Caco-2 (cell line): ENCODE measurements around the gene FBXO31. TPM values are rescaled to one million over a fixed set of nuclear protein-coding genes. Genes with fewer than 3 reads are reported as not detected.
A peak's percentile ranks its signal among the peaks of the same experiment; 100 is the strongest.

Source experiments
- Bru-seq: library from RNA; stranded (reverse); fragments of 400-500 nt; gene quantifications from one replicate; lab custom pipeline; 2021; lab: Mats Ljungman, UMichigan
- BruChase-seq, 2 experiments: library from RNA; stranded (reverse); fragments of 400-500 nt; gene quantifications; one replicate each; lab custom pipeline; 2021; lab: Mats Ljungman, UMichigan
- BruUV-seq: library from RNA; stranded (reverse); fragments of 400-500 nt; replicated peaks from 2 replicates; lab custom pipeline; 2021; lab: Mats Ljungman, UMichigan
- CTCF ChIA-PET: fragments of 300-600 bp; sonication (Branson Sonifier 250); formaldehyde crosslinking; loops from one replicate; lab custom pipeline; 2022; ENCODE audit warnings: antibody characterized with exemption; lab: Charles Lee
- POLR2A ChIA-PET: fragments of 300-600 bp; sonication (Branson Sonifier 250); formaldehyde crosslinking; loops from one replicate; lab custom pipeline; 2022; ENCODE audit warnings: antibody characterized with exemption; lab: Charles Lee
- DNase-seq, 2 experiments: peaks; one replicate each; pipeline versions ENCODE4 v3.0.0 to v3.0.0-alpha.2; 2020 to 2022
- H3K27me3 ChIP-seq: replicated peaks from 2 replicates; pipeline ENCODE4 v1.6.0; 2011; ENCODE audit warnings: low read length; ENCODE audit not compliant: control insufficient read depth, insufficient read depth
- H3K36me3 ChIP-seq: 2 replicates; pipeline ENCODE4 v1.5.1; 2011; ENCODE audit warnings: low read length; ENCODE audit not compliant: control insufficient read depth, insufficient read depth
- H3K4me1 ChIP-seq: fragments of 250-450 bp; sonication (Bioruptor Pico); 2 replicates; pipeline ENCODE4 v1.5.1; 2020; ENCODE audit warnings: mild to moderate bottlenecking
- H3K4me3 ChIP-seq: 2 replicates; pipeline ENCODE4 v1.5.1; 2011; ENCODE audit warnings: low read depth, mild to moderate bottlenecking, control low read depth, low read length
- H3K9me3 ChIP-seq: fragments of 250-450 bp; sonication (Bioruptor Pico); 2 replicates; pipeline ENCODE4 v1.5.1; 2020; ENCODE audit warnings: mild to moderate bottlenecking, moderate library complexity
- H3K27ac Mint-ChIP-seq: one replicate; pipeline ENCODE4 v1.8.0; 2022; ENCODE audit warnings: mixed read lengths; ENCODE audit not compliant: unreplicated experiment
- H3K27me3 Mint-ChIP-seq: one replicate; pipeline ENCODE4 v1.8.0; 2022; ENCODE audit warnings: mixed read lengths; ENCODE audit not compliant: insufficient read depth, unreplicated experiment
- H3K36me3 Mint-ChIP-seq: one replicate; pipeline ENCODE4 v1.8.0; 2022; ENCODE audit warnings: mild to moderate bottlenecking, mixed read lengths; ENCODE audit not compliant: insufficient read depth, unreplicated experiment
- H3K4me1 Mint-ChIP-seq: one replicate; pipeline ENCODE4 v1.8.0; 2022; ENCODE audit warnings: low read depth, mixed read lengths; ENCODE audit not compliant: unreplicated experiment
- H3K4me3 Mint-ChIP-seq: one replicate; pipeline ENCODE4 v1.8.0; 2022; ENCODE audit warnings: mild to moderate bottlenecking, moderate library complexity, mixed read lengths; ENCODE audit not compliant: unreplicated experiment
- H3K9me3 Mint-ChIP-seq: one replicate; pipeline ENCODE4 v1.8.0; 2022; ENCODE audit warnings: mixed read lengths; ENCODE audit not compliant: unreplicated experiment
- intact Hi-C: fragments of 100-400 bp; cut with micrococcal nuclease; formaldehyde crosslinking; loops from one replicate; pipeline ENCODE4 v1.10.0; 2022; ENCODE audit not compliant: unreplicated experiment
- long read RNA-seq: library from polyadenylated mRNA; stranded (forward); transcript quantifications from one replicate; pipeline ENCODE4 v2.0.0, GENCODE V29; 2022
- total RNA-seq: library from RNA; stranded (reverse); gene quantifications from 2 replicates; pipeline ENCODE4 v1.2.3, GENCODE V29; 2022
- TF ChIP-seq, protein P1 (sequence below), 2 experiments: fragments of 200-600 bp in 1 of 2; IDR thresholded peaks; 1 replicate in 1 of 2; 2 replicates in 1 of 2; pipeline versions ENCODE4 v1.5.1 to v1.8.0; 2011 to 2022; ENCODE audit warnings: antibody characterized with exemption in 1 of 2, control low read depth in 1 of 2, inconsistent platforms in 1 of 2, low read depth in 1 of 2, low read length in 1 of 2, mild to moderate bottlenecking in 1 of 2, moderate library complexity in 1 of 2; ENCODE audit not compliant: insufficient read depth in 1 of 2, severe bottlenecking in 1 of 2, unreplicated experiment in 1 of 2

Gene FBXO31, protein sequence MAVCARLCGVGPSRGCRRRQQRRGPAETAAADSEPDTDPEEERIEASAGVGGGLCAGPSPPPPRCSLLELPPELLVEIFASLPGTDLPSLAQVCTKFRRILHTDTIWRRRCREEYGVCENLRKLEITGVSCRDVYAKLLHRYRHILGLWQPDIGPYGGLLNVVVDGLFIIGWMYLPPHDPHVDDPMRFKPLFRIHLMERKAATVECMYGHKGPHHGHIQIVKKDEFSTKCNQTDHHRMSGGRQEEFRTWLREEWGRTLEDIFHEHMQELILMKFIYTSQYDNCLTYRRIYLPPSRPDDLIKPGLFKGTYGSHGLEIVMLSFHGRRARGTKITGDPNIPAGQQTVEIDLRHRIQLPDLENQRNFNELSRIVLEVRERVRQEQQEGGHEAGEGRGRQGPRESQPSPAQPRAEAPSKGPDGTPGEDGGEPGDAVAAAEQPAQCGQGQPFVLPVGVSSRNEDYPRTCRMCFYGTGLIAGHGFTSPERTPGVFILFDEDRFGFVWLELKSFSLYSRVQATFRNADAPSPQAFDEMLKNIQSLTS
- 50.9 and 55.6 TPM in 2 replicates for total RNA-seq
- percentile 75 among the genes with signal in this experiment for Bru-seq, nascent RNA
- percentile 80 among the genes with signal in this experiment for BruChase-seq, experiment 1, labeled RNA remaining after a 2-hour chase
- BruChase-seq, experiment 2, labeled RNA remaining after a 6-hour chase = percentile 78 among the genes with signal in this experiment
- long read RNA-seq, full-length matches to known transcripts = 27 of 44 reads
- long read RNA-seq, partial matches to known transcripts = 5 of 44 reads
- long read RNA-seq, other reads (novel, unspliced or antisense) = 12 of 44 reads

DNA sequence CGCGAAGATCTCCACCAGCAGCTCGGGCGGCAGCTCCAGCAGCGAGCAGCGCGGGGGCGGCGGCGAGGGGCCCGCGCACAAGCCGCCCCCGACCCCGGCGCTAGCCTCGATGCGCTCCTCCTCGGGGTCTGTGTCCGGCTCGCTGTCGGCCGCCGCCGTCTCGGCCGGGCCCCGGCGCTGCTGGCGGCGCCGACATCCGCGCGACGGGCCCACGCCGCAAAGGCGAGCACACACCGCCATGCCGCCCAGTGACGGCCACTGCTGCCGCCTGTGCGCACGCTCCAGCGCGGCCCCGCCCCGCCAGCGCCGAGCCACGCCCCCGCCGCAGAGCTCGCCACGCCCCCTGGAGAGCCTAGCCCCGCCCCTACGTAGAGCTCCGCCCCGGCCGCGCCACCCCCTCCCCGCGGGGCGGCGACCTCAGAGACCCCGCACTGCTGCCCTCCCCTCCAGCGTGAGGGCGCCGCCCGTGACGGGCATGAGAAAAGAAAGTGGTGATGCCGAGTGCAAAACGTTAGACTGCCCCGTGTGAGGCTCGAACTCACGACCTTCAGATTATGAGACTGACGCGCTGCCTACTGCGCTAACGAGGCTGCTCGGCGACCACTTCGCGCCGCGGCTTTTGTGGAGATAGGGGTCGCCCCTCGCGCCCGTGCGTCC lies at the start of gene FBXO31:
FBXO31 (minus strand) TSS at position 272 of the 657 bp plus-strand sequence; CDS start at position 240, 32 bp downstream.
- Mint-ChIP-seq H3K9me3 (no peaks in the 10 kb centered on the region), H3K4me1 (peaks cover 46% of the 10 kb centered on the region), H3K27me3 (peaks cover 2% of the 10 kb centered on the region), H3K4me3 (peak within 1 kb of the TSS; percentile 82), H3K27ac (peak within 1 kb of the TSS; percentile 97), H3K36me3 (peaks cover 58% of the 10 kb centered on the region)
- no TSS peak for BruUV-seq
- H3K4me3 ChIP-seq = peak within 1 kb of the TSS; percentile 90
- CTCF ChIA-PET = interaction anchor here (0.6 to 3.4 kb wide), 10 partner anchors 9 to 567 kb away, joined by 3 to 16 read pairs (median 4); partner anchors contain the start of genes BANP, C16orf95 and MAP1LC3B
- H3K36me3 ChIP-seq = no peaks in the 10 kb centered on the region
- H3K9me3 ChIP-seq = no peaks in the 10 kb centered on the region
- TF ChIP-seq, protein P1, sequence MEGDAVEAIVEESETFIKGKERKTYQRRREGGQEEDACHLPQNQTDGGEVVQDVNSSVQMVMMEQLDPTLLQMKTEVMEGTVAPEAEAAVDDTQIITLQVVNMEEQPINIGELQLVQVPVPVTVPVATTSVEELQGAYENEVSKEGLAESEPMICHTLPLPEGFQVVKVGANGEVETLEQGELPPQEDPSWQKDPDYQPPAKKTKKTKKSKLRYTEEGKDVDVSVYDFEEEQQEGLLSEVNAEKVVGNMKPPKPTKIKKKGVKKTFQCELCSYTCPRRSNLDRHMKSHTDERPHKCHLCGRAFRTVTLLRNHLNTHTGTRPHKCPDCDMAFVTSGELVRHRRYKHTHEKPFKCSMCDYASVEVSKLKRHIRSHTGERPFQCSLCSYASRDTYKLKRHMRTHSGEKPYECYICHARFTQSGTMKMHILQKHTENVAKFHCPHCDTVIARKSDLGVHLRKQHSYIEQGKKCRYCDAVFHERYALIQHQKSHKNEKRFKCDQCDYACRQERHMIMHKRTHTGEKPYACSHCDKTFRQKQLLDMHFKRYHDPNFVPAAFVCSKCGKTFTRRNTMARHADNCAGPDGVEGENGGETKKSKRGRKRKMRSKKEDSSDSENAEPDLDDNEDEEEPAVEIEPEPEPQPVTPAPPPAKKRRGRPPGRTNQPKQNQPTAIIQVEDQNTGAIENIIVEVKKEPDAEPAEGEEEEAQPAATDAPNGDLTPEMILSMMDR (IDR thresholded peaks at IDR 0.05; ENCODE audit: insufficient read depth in 1 of 2, low read depth in 1 of 2, low read length in 1 of 2, severe bottlenecking in 1 of 2, unreplicated experiment in 1 of 2) = peak in 1 of 2 experiments; percentile 12
- intact Hi-C loops = loop anchor here (1.0 to 10.0 kb wide), 5 partner anchors 9 to 829 kb away; partner anchors contain the start of genes BANP, C16orf95, MAP1LC3B and MTHFSD
- peak; percentile 91 to 96 for DNase-seq
- no peaks in the 10 kb centered on the region for H3K27me3 ChIP-seq
- peaks cover 50% of the 10 kb centered on the region for H3K4me1 ChIP-seq
- POLR2A ChIA-PET = interaction anchor here (0.6 to 2.8 kb wide), 13 partner anchors 9 to 567 kb away, joined by 3 to 38 read pairs (median 4); partner anchors contain the start of genes BANP, C16orf95 and KLHDC4

DNA sequence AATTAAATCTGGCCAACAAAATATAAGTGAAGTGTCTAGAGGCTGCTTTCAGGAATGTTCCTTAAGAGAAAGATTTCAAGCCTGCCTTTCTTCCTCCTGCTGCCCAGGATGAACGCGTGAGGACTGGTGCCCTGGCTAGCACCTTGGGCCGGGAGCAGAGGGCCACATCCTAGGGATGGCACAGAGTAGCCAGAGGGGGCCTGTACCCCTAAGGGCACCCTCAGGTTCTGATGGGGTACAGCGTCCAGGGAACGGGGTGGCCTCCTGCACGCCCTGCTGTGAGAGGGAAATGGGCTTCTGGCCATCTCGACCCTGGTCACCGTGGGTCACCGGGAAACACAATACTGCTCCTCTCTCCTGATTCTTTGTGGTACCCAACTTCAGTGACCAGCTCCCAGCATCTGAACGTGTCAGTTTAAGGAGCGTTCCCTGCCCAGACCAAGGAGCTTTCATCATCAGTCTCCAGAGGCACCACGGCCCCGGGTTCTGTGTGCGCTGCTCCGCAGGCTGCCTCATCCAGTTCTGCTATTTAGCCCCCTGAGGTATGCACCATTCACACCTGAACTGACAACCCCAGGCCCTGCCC lies 48.8 kb upstream of the FBXO31 start:
- POLR2A ChIA-PET = no interaction called here
- H3K27me3 ChIP-seq = no peaks in the 10 kb centered on the region
- intact Hi-C loops = no loop called here
- Mint-ChIP-seq H3K4me3 (no peak overlapping the region), H3K4me1 (no peaks in the 10 kb centered on the region), H3K9me3 (no peaks in the 10 kb centered on the region), H3K27ac (no peak overlapping the region), H3K27me3 (no peaks in the 10 kb centered on the region), H3K36me3 (peaks cover 26% of the 10 kb centered on the region)
- CTCF ChIA-PET = interaction anchor here (0.5 kb wide), 1 partner anchor 36 kb away, joined by 3 read pairs; no protein-coding TSS in a partner anchor
- BruUV-seq = no TSS peak
- DNase-seq = no peak
- H3K4me1 ChIP-seq = no peaks in the 10 kb centered on the region
- no peak overlapping the region for H3K4me3 ChIP-seq
- TF ChIP-seq, protein P1 (IDR thresholded peaks at IDR 0.05; ENCODE audit: insufficient read depth in 1 of 2, low read depth in 1 of 2, low read length in 1 of 2, severe bottlenecking in 1 of 2, unreplicated experiment in 1 of 2) = no peak
- H3K9me3 ChIP-seq = no peaks in the 10 kb centered on the region
- H3K36me3 ChIP-seq = peaks cover 2% of the 10 kb centered on the region; the same call in 1 of the 2 replicates
